Ascending aorta (tissue), 2 donors: ENCODE data around the gene ACBD4. TPM values are rescaled to one million over a fixed set of nuclear protein-coding genes. Genes with fewer than 3 reads are reported as not detected.

Experiments used
- DNase-seq, 2 donors: peaks; one replicate each; pipeline ENCODE4 v3.0.0-alpha.2; 2019; ENCODE audit warnings: low spot score in 2 of 2
- H3K27ac ChIP-seq, 2 donors: fragments of 200-600 bp; sonication (generic); one replicate each; pipeline ENCODE4 v1.5.1; 2016 to 2017; ENCODE audit warnings: mild to moderate bottlenecking in 1 of 2
- H3K27me3 ChIP-seq: fragments of 200-600 bp; sonication (generic); one replicate; pipeline ENCODE4 v1.5.1; 2017
- H3K36me3 ChIP-seq, 2 donors: fragments of 200-600 bp; sonication (generic); one replicate each; pipeline ENCODE4 v1.5.1; 2016
- H3K4me1 ChIP-seq, 2 donors: fragments of 200-600 bp; sonication (generic); one replicate each; pipeline ENCODE4 v1.5.1; 2016 to 2017; ENCODE audit warnings: mild to moderate bottlenecking in 1 of 2
- H3K4me3 ChIP-seq, 2 donors: fragments of 200-600 bp; sonication (generic); one replicate each; pipeline ENCODE4 v1.5.1; 2016 to 2017; ENCODE audit warnings: mild to moderate bottlenecking in 1 of 2
- H3K9me3 ChIP-seq, 2 donors: fragments of 200-600 bp; sonication (generic); one replicate each; pipeline ENCODE4 v1.5.1; 2016
- intact Hi-C: fragments of 100-400 bp; cut with DNase I; formaldehyde crosslinking; loops from one replicate; pipeline ENCODE4 v1.15.1; 2023
- total RNA-seq: library from RNA; depleted of rRNA; stranded (reverse); fragments of >200 nt; gene quantifications from one replicate; pipeline ENCODE4 v1.1.0, GENCODE V29; 2016
- TF ChIP-seq, protein P1 (sequence below), 3 experiments: fragments of 200-600 bp in 2 of 3; fragments of 450-650 bp in 1 of 3; sonication (generic) in 2 of 3; IDR thresholded peaks; one replicate each; pipeline ENCODE4 v1.5.1; 2016 to 2019; ENCODE audit warnings: antibody characterized with exemption in 3 of 3, mild to moderate bottlenecking in 1 of 3, moderate library complexity in 1 of 3

Gene ACBD4
- total RNA-seq, 1 donor from 2014 or later, result 14.7 TPM

- Histone ChIP-seq H3K4me1 (peaks cover 30 to 65% of the 10 kb centered on the region in 2 donors), H3K36me3 (peaks cover 66 to 67% of the 10 kb centered on the region in 2 donors)
- intact Hi-C loops, result loop anchor here (5.0 kb wide), 1 partner anchor 129 kb away; the partner anchor contains the start of gene C1QL1
Measured at GRCh38 chr17:45096141-45096540, 39.3 kb upstream of the ACBD4 start.

DNA sequence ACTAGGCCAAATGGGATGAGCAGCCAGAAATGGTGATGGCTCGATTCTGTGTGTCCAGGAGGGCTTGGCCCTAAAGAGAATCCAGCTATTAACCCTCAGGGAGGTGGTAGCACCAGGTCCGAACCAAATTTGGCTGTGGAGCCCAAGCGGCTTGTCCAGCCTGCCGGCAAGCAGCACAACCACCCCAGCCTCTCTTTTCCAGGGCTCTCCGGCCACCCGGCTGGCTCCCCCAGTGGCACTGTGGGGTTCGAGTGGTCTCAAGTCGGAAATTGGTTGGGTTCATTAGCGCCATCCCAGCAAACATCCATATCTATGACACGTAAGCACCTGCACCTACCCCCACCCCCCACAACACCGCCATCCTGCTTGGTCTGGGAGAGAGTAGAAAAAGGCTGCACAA lies 38.6 kb upstream of the ACBD4 start:
- Histone ChIP-seq H3K27ac (peak overlapping the region; percentile 64 to 94), H3K36me3 (peaks cover 69 to 70% of the 10 kb centered on the region in 2 donors), H3K27me3 (no peaks in the 10 kb centered on the region), H3K4me3 (no peak overlapping the region), H3K9me3 (no peaks in the 10 kb centered on the region), H3K4me1 (peaks cover 27 to 59% of the 10 kb centered on the region in 2 donors)
- TF ChIP-seq, protein P1, sequence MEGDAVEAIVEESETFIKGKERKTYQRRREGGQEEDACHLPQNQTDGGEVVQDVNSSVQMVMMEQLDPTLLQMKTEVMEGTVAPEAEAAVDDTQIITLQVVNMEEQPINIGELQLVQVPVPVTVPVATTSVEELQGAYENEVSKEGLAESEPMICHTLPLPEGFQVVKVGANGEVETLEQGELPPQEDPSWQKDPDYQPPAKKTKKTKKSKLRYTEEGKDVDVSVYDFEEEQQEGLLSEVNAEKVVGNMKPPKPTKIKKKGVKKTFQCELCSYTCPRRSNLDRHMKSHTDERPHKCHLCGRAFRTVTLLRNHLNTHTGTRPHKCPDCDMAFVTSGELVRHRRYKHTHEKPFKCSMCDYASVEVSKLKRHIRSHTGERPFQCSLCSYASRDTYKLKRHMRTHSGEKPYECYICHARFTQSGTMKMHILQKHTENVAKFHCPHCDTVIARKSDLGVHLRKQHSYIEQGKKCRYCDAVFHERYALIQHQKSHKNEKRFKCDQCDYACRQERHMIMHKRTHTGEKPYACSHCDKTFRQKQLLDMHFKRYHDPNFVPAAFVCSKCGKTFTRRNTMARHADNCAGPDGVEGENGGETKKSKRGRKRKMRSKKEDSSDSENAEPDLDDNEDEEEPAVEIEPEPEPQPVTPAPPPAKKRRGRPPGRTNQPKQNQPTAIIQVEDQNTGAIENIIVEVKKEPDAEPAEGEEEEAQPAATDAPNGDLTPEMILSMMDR (IDR thresholded peaks at IDR 0.05), result no peak
- intact Hi-C loops, result loop anchor here (5.0 kb wide), 1 partner anchor 130 kb away; the partner anchor contains the start of gene C1QL1
- DNase-seq, result no peak

More at GRCh38 chr17:45096141-45096540, 39.3 kb upstream of the ACBD4 start:
- Histone ChIP-seq H3K27me3 (no peaks in the 10 kb centered on the region), H3K27ac (peak overlapping the region; percentile 64 to 94), H3K4me3 (no peak overlapping the region), H3K9me3 (no peaks in the 10 kb centered on the region)
- TF ChIP-seq, protein P1 (IDR thresholded peaks at IDR 0.05), result peak; percentile 17 to 45 (median 18)
- no peak for DNase-seq

DNA sequence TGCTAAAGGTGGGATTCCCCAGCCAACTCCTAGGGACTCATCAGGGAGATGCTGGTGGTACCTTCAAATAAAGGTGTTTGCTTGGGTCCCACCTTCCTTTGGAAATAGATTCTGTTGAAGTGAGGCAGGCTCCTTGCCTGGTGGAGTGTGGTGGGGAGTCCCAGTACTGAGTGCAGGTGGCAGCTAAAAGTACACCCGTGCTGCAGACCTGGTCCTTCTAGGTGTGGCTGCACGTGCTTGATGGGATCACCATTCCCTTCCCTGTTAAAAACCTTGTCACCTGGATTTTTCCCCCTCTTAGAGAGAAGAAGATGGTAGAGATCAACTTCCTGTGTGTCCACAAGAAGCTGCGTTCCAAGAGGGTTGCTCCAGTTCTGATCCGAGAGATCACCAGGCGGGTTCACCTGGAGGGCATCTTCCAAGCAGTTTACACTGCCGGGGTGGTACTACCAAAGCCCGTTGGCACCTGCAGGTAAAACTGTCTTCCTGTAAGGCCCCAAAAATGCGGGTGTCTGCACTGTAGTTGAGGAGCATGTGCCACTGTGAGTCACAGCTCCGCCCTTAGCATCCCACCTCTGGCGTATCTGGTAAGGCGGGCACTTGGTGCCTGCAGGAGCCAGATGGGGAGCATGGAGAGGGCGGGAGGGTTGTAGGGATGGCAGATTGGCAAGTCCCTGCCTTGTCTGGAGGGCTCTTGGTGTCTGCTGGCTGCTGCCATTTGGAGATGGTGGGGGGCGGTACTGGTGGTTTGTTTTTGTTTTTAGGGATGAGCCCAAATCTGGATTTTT lies 37.2 kb upstream of the ACBD4 start:
- Histone ChIP-seq H3K27ac (peak overlapping the region; percentile 64 to 80), H3K9me3 (no peaks in the 10 kb centered on the region), H3K4me1 (peaks cover 23 to 53% of the 10 kb centered on the region in 2 donors), H3K4me3 (peak overlapping the region in 1 of 2 donors; percentile 9), H3K36me3 (peaks cover 76 to 78% of the 10 kb centered on the region in 2 donors), H3K27me3 (no peaks in the 10 kb centered on the region)
- no peak for DNase-seq
- intact Hi-C loops, result loop anchor here (2.0 to 5.0 kb wide), 4 partner anchors 35 to 177 kb away; partner anchors contain the start of genes C1QL1, DCAKD and PLCD3
- TF ChIP-seq, protein P1 (IDR thresholded peaks at IDR 0.05), result no peak

DNA sequence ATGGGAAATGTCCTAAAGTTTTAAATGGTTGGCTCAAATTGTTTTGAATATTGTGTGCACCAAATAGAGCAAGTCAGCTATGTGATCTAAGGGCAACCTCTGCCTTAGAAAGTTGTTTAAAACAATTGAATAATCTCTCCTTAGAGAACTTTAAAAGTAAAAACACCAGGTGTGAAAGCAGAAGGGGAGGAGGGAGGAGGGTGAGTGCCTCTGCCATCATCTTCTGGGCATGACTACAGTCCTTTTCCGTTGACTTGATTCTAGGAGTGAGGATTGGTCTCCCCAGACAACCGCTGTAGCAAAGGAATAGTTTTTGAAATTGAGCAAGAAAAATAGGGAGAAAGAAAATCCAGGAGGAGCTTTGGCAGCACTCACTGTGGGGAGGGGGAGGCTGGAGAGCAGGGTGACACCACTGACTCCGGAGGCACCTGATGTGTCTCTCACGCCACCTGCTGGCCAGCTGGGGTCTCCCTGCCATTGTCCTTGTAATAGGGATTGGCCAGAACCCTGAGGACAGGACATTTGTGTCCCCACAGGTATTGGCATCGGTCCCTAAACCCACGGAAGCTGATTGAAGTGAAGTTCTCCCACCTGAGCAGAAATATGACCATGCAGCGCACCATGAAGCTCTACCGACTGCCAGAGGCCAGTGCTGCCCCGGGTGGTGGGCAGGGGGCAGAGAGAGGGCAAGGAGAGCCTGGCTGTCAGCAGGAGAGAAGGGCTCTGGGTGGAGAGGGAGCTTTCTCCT lies 36.4 kb upstream of the ACBD4 start:
- intact Hi-C loops, result loop anchor here (1.0 to 5.0 kb wide), 5 partner anchors 34 to 178 kb away; partner anchors contain the start of genes C1QL1, DCAKD and PLCD3
- Histone ChIP-seq H3K27ac (peak overlapping the region; percentile 64 to 80), H3K4me1 (peaks cover 16 to 45% of the 10 kb centered on the region in 2 donors), H3K9me3 (no peaks in the 10 kb centered on the region), H3K36me3 (peaks cover 79 to 84% of the 10 kb centered on the region in 2 donors), H3K4me3 (peak overlapping the region in 1 of 2 donors; percentile 9), H3K27me3 (no peaks in the 10 kb centered on the region)
- peak; percentile 63 to 97 for DNase-seq
- TF ChIP-seq, protein P1 (IDR thresholded peaks at IDR 0.05), result peak; percentile 85 to 96 (median 91)

- Histone ChIP-seq H3K36me3 (peaks cover 80 to 87% of the 10 kb centered on the region in 2 donors), H3K9me3 (no peaks in the 10 kb centered on the region), H3K27me3 (no peaks in the 10 kb centered on the region), H3K27ac (peak overlapping the region; percentile 50 to 54), H3K4me3 (no peak overlapping the region), H3K4me1 (peaks cover 12 to 24% of the 10 kb centered on the region in 2 donors)
- intact Hi-C loops, result no loop called here
- TF ChIP-seq, protein P1 (IDR thresholded peaks at IDR 0.05), result no peak
- DNase-seq, result no peak
Measured at GRCh38 chr17:45101546-45101882, 34.0 kb upstream of the ACBD4 start.
